Glomerular visceral epithelial cell (primary cell): ENCODE results near the gene AXIN2.

Source experiments
- DNase-seq: peaks from one replicate; pipeline ENCODE4 v3.0.0-alpha.2; 2016; ENCODE audit errors: extremely low spot score

AXIN2 gene

GRCh38 chr17:65556014-65556909 is 5.2 kb downstream of the AXIN2 start:
- DNase-seq: peak; percentile 53

- DNase-seq: no peak
Observed at GRCh38 chr17:65554553-65555223, 6.8 kb downstream of the AXIN2 start.

- no peak for DNase-seq
Observed at GRCh38 chr17:65553646-65554552, 7.5 kb downstream of the AXIN2 start.

GRCh38 chr17:65553009-65553645 is 8.3 kb downstream of the AXIN2 start:
- DNase-seq: peak; percentile 19

GRCh38 chr17:65552214-65552613 is 9.2 kb downstream of the AXIN2 start:
- DNase-seq: no peak

- no peak for DNase-seq
Observed at GRCh38 chr17:65551267-65552040, 10.0 kb downstream of the AXIN2 start.

- DNase-seq: no peak
Observed at GRCh38 chr17:65550758-65551157, 10.7 kb downstream of the AXIN2 start.

GRCh38 chr17:65550075-65550662 is 11.3 kb downstream of the AXIN2 start:
- no peak for DNase-seq

GRCh38 chr17:65548269-65548969 is 13.0 kb downstream of the AXIN2 start:
- DNase-seq: no peak

- DNase-seq: no peak
Observed at GRCh38 chr17:65547253-65547670, 14.2 kb downstream of the AXIN2 start.

GRCh38 chr17:65546579-65546978 is 14.9 kb downstream of the AXIN2 start:
- DNase-seq: no peak

- no peak for DNase-seq
Observed at GRCh38 chr17:65545705-65546523, 15.5 kb downstream of the AXIN2 start.

- DNase-seq: no peak
Observed at GRCh38 chr17:65544672-65545071, 16.8 kb downstream of the AXIN2 start.

- no peak for DNase-seq
Observed at GRCh38 chr17:65542610-65543009, 18.8 kb downstream of the AXIN2 start.

GRCh38 chr17:65542067-65542466 is 19.4 kb downstream of the AXIN2 start:
- DNase-seq: no peak

GRCh38 chr17:65541453-65541852 is 20.0 kb downstream of the AXIN2 start:
- DNase-seq: no peak

GRCh38 chr17:65539630-65540266 is 21.7 kb downstream of the AXIN2 start:
- no peak for DNase-seq
